ENCODE data around the gene CCL23. TPM values are rescaled to one million over a fixed set of nuclear protein-coding genes. Genes with fewer than 3 reads are reported as not detected.

Gene CCL23
- total and polyA plus RNA-seq, 2 donors (not counting 1 experiment from before 2014, with no cell fraction given) = not detected

DNA sequence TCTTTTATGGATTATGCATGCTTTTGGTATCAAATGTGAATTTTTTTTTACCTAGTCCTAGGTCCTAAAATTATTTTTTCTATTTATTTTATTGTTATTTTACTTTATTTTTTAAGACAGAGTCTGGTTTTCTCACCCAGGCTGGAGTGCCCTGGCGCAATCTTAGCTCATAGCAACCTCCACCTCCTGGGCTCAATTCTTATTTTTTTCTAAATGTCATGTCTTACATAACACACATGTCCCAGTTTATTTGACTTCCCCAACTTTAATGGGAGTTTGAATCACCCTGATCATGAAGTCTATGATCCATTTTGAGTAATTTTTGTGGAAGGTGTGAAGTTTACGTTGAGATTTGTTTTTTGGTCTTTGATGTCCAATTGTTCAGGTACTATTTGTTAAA lies 43.0 kb upstream of the CCL23 start:
- Histone ChIP-seq H3K4me2 (ENCODE audit: extremely low read depth, insufficient read depth, low read length) (no peak overlapping the region), H3K9ac (ENCODE audit: insufficient read depth, low read length) (no peak overlapping the region), H3K36me3 (ENCODE audit: control insufficient read depth, insufficient read depth, low read length) (no peaks in the 10 kb centered on the region), H3K27ac (ENCODE audit: insufficient read depth, low read length) (no peak overlapping the region), H3K27me3 (ENCODE audit: control insufficient read depth, insufficient read depth, low read length) (no peaks in the 10 kb centered on the region), H3K4me3 (replicated peaks in 1 of 4; ENCODE audit: control extremely low read depth in 1 of 4, insufficient read depth in 1 of 4, low read depth in 3 of 4, low read length in 4 of 4) (no peak overlapping the region), H3K79me2 (ENCODE audit: control insufficient read depth, insufficient read depth, low read length) (no peaks in the 10 kb centered on the region), H3K9me3 (ENCODE audit: control insufficient read depth, insufficient read depth, low read depth, low read length) (no peaks in the 10 kb centered on the region), H4K20me1 (ENCODE audit: control insufficient read depth, extremely low read depth, insufficient read depth, low read length) (no peaks in the 10 kb centered on the region), H2AFZ (ENCODE audit: low read length) (no peak overlapping the region), H3K4me1 (ENCODE audit: control insufficient read depth, extremely low read depth, insufficient read depth, low read length) (no peaks in the 10 kb centered on the region)
- DNase-seq (ENCODE audit: low read depth in 2 of 2) = no peak
- TF ChIP-seq EZH2 (IDR thresholded peaks at IDR 0.05; ENCODE audit: low read length, missing control alignments) = no peak
- TF ChIP-seq, protein P1, sequence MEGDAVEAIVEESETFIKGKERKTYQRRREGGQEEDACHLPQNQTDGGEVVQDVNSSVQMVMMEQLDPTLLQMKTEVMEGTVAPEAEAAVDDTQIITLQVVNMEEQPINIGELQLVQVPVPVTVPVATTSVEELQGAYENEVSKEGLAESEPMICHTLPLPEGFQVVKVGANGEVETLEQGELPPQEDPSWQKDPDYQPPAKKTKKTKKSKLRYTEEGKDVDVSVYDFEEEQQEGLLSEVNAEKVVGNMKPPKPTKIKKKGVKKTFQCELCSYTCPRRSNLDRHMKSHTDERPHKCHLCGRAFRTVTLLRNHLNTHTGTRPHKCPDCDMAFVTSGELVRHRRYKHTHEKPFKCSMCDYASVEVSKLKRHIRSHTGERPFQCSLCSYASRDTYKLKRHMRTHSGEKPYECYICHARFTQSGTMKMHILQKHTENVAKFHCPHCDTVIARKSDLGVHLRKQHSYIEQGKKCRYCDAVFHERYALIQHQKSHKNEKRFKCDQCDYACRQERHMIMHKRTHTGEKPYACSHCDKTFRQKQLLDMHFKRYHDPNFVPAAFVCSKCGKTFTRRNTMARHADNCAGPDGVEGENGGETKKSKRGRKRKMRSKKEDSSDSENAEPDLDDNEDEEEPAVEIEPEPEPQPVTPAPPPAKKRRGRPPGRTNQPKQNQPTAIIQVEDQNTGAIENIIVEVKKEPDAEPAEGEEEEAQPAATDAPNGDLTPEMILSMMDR (conservative IDR thresholded peaks at IDR 0.05 in 1 of 2, IDR thresholded peaks at IDR 0.05 in 1 of 2; ENCODE audit: low read depth in 1 of 2, low read length in 2 of 2) = no peak

DNA sequence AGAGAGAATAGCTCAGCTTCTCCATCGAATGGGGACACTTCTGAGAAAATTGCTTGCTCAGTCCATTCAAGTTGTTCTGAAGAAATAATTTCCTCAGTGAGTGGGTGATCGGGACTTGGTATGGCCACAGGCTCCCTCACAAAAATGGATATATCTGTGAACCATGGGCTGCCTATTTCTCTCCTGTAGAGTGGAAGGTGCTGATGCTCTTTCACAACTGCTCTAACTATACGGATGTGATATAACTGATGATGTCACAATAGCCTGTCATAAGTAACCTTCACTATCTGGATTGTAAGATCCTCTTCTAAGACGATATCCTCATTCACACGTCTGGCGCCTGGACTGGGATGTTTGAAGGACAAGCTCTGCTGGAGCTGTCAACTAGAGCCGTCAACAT lies 41.6 kb upstream of the CCL23 start:
- no peak overlapping the region for H3K4me3 ChIP-seq (replicated peaks in 1 of 4; ENCODE audit: control extremely low read depth in 1 of 4, insufficient read depth in 1 of 4, low read depth in 3 of 4, low read length in 4 of 4)
- no peak for TF ChIP-seq EZH2 (IDR thresholded peaks at IDR 0.05; ENCODE audit: low read length, missing control alignments)
- no peaks in the 10 kb centered on the region for H3K36me3 ChIP-seq (ENCODE audit: control insufficient read depth, insufficient read depth, low read length)
- no peak overlapping the region for H2AFZ ChIP-seq (ENCODE audit: low read length)
- no peak overlapping the region for H3K4me2 ChIP-seq (ENCODE audit: extremely low read depth, insufficient read depth, low read length)
- H3K27me3 ChIP-seq (ENCODE audit: control insufficient read depth, insufficient read depth, low read length) = no peaks in the 10 kb centered on the region
- no peaks in the 10 kb centered on the region for H3K79me2 ChIP-seq (ENCODE audit: control insufficient read depth, insufficient read depth, low read length)
- H3K27ac ChIP-seq (ENCODE audit: insufficient read depth, low read length) = no peak overlapping the region
- no peaks in the 10 kb centered on the region for H3K9me3 ChIP-seq (ENCODE audit: control insufficient read depth, insufficient read depth, low read depth, low read length)
- no peaks in the 10 kb centered on the region for H3K4me1 ChIP-seq (ENCODE audit: control insufficient read depth, extremely low read depth, insufficient read depth, low read length)
- H4K20me1 ChIP-seq (ENCODE audit: control insufficient read depth, extremely low read depth, insufficient read depth, low read length) = no peaks in the 10 kb centered on the region
- no peak for DNase-seq (ENCODE audit: low read depth in 2 of 2)
- no peak overlapping the region for H3K9ac ChIP-seq (ENCODE audit: insufficient read depth, low read length)

DNA sequence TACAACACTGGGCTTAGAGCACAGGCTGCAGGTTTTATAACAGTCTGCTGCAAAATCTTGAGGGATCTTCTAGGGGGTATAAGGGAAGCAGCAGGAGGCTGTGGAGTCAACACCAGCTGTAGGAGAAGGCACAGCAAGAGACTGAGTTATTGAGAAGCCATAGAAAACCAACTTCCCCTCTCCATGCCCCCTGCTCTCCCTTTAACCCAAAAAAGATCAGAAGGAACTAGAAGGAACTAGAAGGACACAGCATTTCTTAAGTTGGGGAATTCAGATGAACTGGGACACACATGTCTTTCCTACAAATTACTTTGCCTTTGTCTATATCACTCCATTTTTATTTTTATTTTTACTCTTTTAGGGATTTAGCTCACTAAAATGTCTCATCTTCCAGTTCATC lies 40.1 kb upstream of the CCL23 start:
- Histone ChIP-seq H3K27ac (ENCODE audit: insufficient read depth, low read length) (no peak overlapping the region), H3K36me3 (ENCODE audit: control insufficient read depth, insufficient read depth, low read length) (no peaks in the 10 kb centered on the region), H3K4me2 (ENCODE audit: extremely low read depth, insufficient read depth, low read length) (no peak overlapping the region), H4K20me1 (ENCODE audit: control insufficient read depth, extremely low read depth, insufficient read depth, low read length) (no peaks in the 10 kb centered on the region), H3K79me2 (ENCODE audit: control insufficient read depth, insufficient read depth, low read length) (no peaks in the 10 kb centered on the region), H3K9me3 (ENCODE audit: control insufficient read depth, insufficient read depth, low read depth, low read length) (no peaks in the 10 kb centered on the region), H3K4me3 (replicated peaks in 1 of 4; ENCODE audit: control extremely low read depth in 1 of 4, insufficient read depth in 1 of 4, low read depth in 3 of 4, low read length in 4 of 4) (no peak overlapping the region), H3K9ac (ENCODE audit: insufficient read depth, low read length) (no peak overlapping the region), H3K4me1 (ENCODE audit: control insufficient read depth, extremely low read depth, insufficient read depth, low read length) (no peaks in the 10 kb centered on the region), H2AFZ (ENCODE audit: low read length) (no peak overlapping the region), H3K27me3 (ENCODE audit: control insufficient read depth, insufficient read depth, low read length) (no peaks in the 10 kb centered on the region)
- TF ChIP-seq, protein P1 (conservative IDR thresholded peaks at IDR 0.05 in 1 of 2, IDR thresholded peaks at IDR 0.05 in 1 of 2; ENCODE audit: low read depth in 1 of 2, low read length in 2 of 2) = no peak
- TF ChIP-seq EZH2 (IDR thresholded peaks at IDR 0.05; ENCODE audit: low read length, missing control alignments) = no peak
- no peak for DNase-seq (ENCODE audit: low read depth in 2 of 2)

Measured in fibroblast of lung (primary cell).